ENCODE results near the gene NR2E1.

Gene NR2E1

GRCh38 chr6:108193835-108194234 is 28.0 kb downstream of the NR2E1 start:
- H3K79me2 ChIP-seq (ENCODE audit: insufficient read depth, low read length), result no peaks in the 10 kb centered on the region
- H3K9me3 ChIP-seq (ENCODE audit: insufficient read depth, low read depth, low read length), result no peaks in the 10 kb centered on the region
- no peak overlapping the region for H3K4me2 ChIP-seq (ENCODE audit: low read depth, low read length, poor library complexity, severe bottlenecking)
- no peaks in the 10 kb centered on the region for H3K36me3 ChIP-seq (ENCODE audit: insufficient read depth, low read length)
- TF ChIP-seq EZH2phosphoT487 (IDR thresholded peaks at IDR 0.05; ENCODE audit: borderline replicate concordance), result no peak
- no peak for TF ChIP-seq CTCF (conservative IDR thresholded peaks at IDR 0.05; ENCODE audit: low read length)
- no peaks in the 10 kb centered on the region for H3K27me3 ChIP-seq (ENCODE audit: insufficient read depth, low read length, poor library complexity, severe bottlenecking)
- H3K4me1 ChIP-seq (ENCODE audit: insufficient read depth, low read length, poor library complexity, severe bottlenecking), result no peaks in the 10 kb centered on the region
- no peaks in the 10 kb centered on the region for H3F3A ChIP-seq (ENCODE audit: low read depth)
- no peak overlapping the region for H3K9ac ChIP-seq (ENCODE audit: low read depth, low read length, poor library complexity, severe bottlenecking)
- H3K9me2 ChIP-seq (replicated peaks; ENCODE audit: low read depth, low read length), result no peaks in the 10 kb centered on the region
- H4K20me1 ChIP-seq (ENCODE audit: insufficient read depth, low read length, poor library complexity, severe bottlenecking), result no peaks in the 10 kb centered on the region
- no peak overlapping the region for H3K4me3 ChIP-seq (ENCODE audit: low read length, poor library complexity, severe bottlenecking)
- no peak overlapping the region for H2AFZ ChIP-seq (ENCODE audit: low read length)

- Histone ChIP-seq H3K36me3 (ENCODE audit: insufficient read depth, low read length) (no peaks in the 10 kb centered on the region), H3K9me3 (ENCODE audit: insufficient read depth, low read depth, low read length) (no peaks in the 10 kb centered on the region)
- TF ChIP-seq CTCF (conservative IDR thresholded peaks at IDR 0.05; ENCODE audit: low read length), result no peak
- no peak for TF ChIP-seq EZH2phosphoT487 (IDR thresholded peaks at IDR 0.05; ENCODE audit: borderline replicate concordance)
These were observed 28.7 kb downstream of the NR2E1 start for GRCh38 chr6:108194503-108194902.

GRCh38 chr6:108195209-108195608 is 29.4 kb downstream of the NR2E1 start:
- TF ChIP-seq CTCF (conservative IDR thresholded peaks at IDR 0.05; ENCODE audit: low read length) (no peak), EZH2phosphoT487 (IDR thresholded peaks at IDR 0.05; ENCODE audit: borderline replicate concordance) (no peak)
- no peaks in the 10 kb centered on the region for H3K9me3 ChIP-seq (ENCODE audit: insufficient read depth, low read depth, low read length)
- H3K9ac ChIP-seq (ENCODE audit: low read depth, low read length, poor library complexity, severe bottlenecking), result no peak overlapping the region
- H3K4me3 ChIP-seq (ENCODE audit: low read length, poor library complexity, severe bottlenecking), result no peak overlapping the region
- no peaks in the 10 kb centered on the region for H3K9me2 ChIP-seq (replicated peaks; ENCODE audit: low read depth, low read length)
- no peaks in the 10 kb centered on the region for H3K79me2 ChIP-seq (ENCODE audit: insufficient read depth, low read length)
- no peak overlapping the region for H2AFZ ChIP-seq (ENCODE audit: low read length)
- no peaks in the 10 kb centered on the region for H4K20me1 ChIP-seq (ENCODE audit: insufficient read depth, low read length, poor library complexity, severe bottlenecking)
- H3K27me3 ChIP-seq (ENCODE audit: insufficient read depth, low read length, poor library complexity, severe bottlenecking), result no peaks in the 10 kb centered on the region
- no peaks in the 10 kb centered on the region for H3K36me3 ChIP-seq (ENCODE audit: insufficient read depth, low read length)
- no peak overlapping the region for H3K4me2 ChIP-seq (ENCODE audit: low read depth, low read length, poor library complexity, severe bottlenecking)
- H3F3A ChIP-seq (ENCODE audit: low read depth), result no peaks in the 10 kb centered on the region
- no peaks in the 10 kb centered on the region for H3K4me1 ChIP-seq (ENCODE audit: insufficient read depth, low read length, poor library complexity, severe bottlenecking)

More at GRCh38 chr6:108194503-108194902, 28.7 kb downstream of the NR2E1 start:
- Histone ChIP-seq H3K9ac (ENCODE audit: low read depth, low read length, poor library complexity, severe bottlenecking) (no peak overlapping the region), H3K4me2 (ENCODE audit: low read depth, low read length, poor library complexity, severe bottlenecking) (no peak overlapping the region), H2AFZ (ENCODE audit: low read length) (no peak overlapping the region), H3K9me2 (replicated peaks; ENCODE audit: low read depth, low read length) (no peaks in the 10 kb centered on the region), H3K27me3 (ENCODE audit: insufficient read depth, low read length, poor library complexity, severe bottlenecking) (no peaks in the 10 kb centered on the region), H3F3A (ENCODE audit: low read depth) (no peaks in the 10 kb centered on the region), H4K20me1 (ENCODE audit: insufficient read depth, low read length, poor library complexity, severe bottlenecking) (no peaks in the 10 kb centered on the region), H3K79me2 (ENCODE audit: insufficient read depth, low read length) (no peaks in the 10 kb centered on the region), H3K4me1 (ENCODE audit: insufficient read depth, low read length, poor library complexity, severe bottlenecking) (no peaks in the 10 kb centered on the region), H3K4me3 (ENCODE audit: low read length, poor library complexity, severe bottlenecking) (no peak overlapping the region)
